WTC11 (cell line): ENCODE results near the gene ORM2.

ENCODE experiments used
- ATF3 ChIP-seq: sonication (generic); formaldehyde crosslinking; conservative IDR thresholded peaks from 2 replicates; pipeline ENCODE4 v1.8.1; 2022; ENCODE audit warnings: mild to moderate bottlenecking, missing genetic modification reagents
- CBFB ChIP-seq: sonication (generic); formaldehyde crosslinking; IDR thresholded peaks from 2 replicates; pipeline ENCODE4 v1.8.1; 2022; ENCODE audit warnings: mild to moderate bottlenecking, low read depth, missing genetic modification reagents
- CTCF ChIP-seq: fragments of 200-600 bp; IDR thresholded peaks from 2 replicates; pipeline ENCODE4 v1.8.0; 2022; ENCODE audit warnings: antibody characterized with exemption
- FOXP1 ChIP-seq: sonication (generic); formaldehyde crosslinking; IDR thresholded peaks from 2 replicates; pipeline ENCODE4 v1.8.0; 2022; ENCODE audit warnings: missing genetic modification reagents, mild to moderate bottlenecking, moderate library complexity, borderline replicate concordance
- ZSCAN18 ChIP-seq: fragments of 250-450 bp; sonication (Bioruptor Pico); IDR thresholded peaks from 2 replicates; pipeline ENCODE4 v2.1.2; 2022; ENCODE audit warnings: mild to moderate bottlenecking, moderate library complexity
- TF ChIP-seq, protein P1 (sequence below): sonication (generic); formaldehyde crosslinking; IDR thresholded peaks from 2 replicates; pipeline ENCODE4 v1.8.1; 2023; ENCODE audit warnings: mild to moderate bottlenecking, missing genetic modification reagents, moderate library complexity
- TF ChIP-seq, protein P2 (sequence below): sonication (generic); formaldehyde crosslinking; IDR thresholded peaks from 2 replicates; pipeline ENCODE4 v1.8.0; 2022; ENCODE audit warnings: mild to moderate bottlenecking, missing genetic modification reagents

GRCh38 chr9:114336699-114337395 lies 7.2 kb downstream of the ORM2 start:
- TF ChIP-seq CTCF (no peak), ATF3 (CRISPR knock-in tag) (no peak), ZSCAN18 (CRISPR knock-in tag) (no peak), CBFB (CRISPR knock-in tag) (no peak), FOXP1 (CRISPR knock-in tag) (no peak)
- TF ChIP-seq, protein P1, sequence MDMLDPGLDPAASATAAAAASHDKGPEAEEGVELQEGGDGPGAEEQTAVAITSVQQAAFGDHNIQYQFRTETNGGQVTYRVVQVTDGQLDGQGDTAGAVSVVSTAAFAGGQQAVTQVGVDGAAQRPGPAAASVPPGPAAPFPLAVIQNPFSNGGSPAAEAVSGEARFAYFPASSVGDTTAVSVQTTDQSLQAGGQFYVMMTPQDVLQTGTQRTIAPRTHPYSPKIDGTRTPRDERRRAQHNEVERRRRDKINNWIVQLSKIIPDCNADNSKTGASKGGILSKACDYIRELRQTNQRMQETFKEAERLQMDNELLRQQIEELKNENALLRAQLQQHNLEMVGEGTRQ (CRISPR knock-in tag) = no peak
- TF ChIP-seq, protein P2, sequence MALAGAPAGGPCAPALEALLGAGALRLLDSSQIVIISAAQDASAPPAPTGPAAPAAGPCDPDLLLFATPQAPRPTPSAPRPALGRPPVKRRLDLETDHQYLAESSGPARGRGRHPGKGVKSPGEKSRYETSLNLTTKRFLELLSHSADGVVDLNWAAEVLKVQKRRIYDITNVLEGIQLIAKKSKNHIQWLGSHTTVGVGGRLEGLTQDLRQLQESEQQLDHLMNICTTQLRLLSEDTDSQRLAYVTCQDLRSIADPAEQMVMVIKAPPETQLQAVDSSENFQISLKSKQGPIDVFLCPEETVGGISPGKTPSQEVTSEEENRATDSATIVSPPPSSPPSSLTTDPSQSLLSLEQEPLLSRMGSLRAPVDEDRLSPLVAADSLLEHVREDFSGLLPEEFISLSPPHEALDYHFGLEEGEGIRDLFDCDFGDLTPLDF = no peak
